Epithelial cell of prostate (primary cell): ENCODE results near the gene STAP1.
"Not testable (repeated sequence)": the region's sequence is repeated elsewhere in the genome, so short reads cannot be mapped to it uniquely, and the experiment has no call there.

Experiments used
- DNase-seq: peaks from one replicate; pipeline ENCODE4 v3.0.0-alpha.2; 2011; ENCODE audit warnings: low read depth, low spot score
- H3K27ac ChIP-seq: fragments of 450-650 bp; 2 replicates; pipeline ENCODE4 v1.5.1; 2017; ENCODE audit warnings: mild to moderate bottlenecking

The STAP1 gene

DNA sequence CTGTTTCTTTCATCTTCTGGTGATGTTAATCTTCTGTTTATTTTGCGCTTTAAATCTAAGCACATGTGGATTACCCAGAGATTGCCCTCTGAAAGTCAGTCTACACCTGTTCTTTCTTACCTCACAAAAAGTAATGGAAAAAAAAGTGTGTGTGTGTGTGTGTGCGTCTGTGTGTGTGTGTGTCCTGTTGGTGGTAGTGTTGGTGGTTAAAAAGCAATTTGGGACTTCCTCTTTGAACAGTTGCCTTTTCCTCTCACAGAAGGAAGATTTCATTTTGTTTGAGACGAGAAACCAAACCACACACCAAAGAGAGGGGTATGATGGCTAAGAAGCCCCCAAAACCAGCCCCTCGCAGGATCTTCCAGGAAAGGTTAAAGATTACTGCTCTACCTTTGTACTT is at the start of gene STAP1:
TSS of gene STAP1 (plus strand) at position 235 of the 400 bp plus-strand sequence. CDS start at position 318, 83 bp downstream.
- DNase-seq = no peak
- H3K27ac ChIP-seq = no peak within 1 kb of the TSS

DNA sequence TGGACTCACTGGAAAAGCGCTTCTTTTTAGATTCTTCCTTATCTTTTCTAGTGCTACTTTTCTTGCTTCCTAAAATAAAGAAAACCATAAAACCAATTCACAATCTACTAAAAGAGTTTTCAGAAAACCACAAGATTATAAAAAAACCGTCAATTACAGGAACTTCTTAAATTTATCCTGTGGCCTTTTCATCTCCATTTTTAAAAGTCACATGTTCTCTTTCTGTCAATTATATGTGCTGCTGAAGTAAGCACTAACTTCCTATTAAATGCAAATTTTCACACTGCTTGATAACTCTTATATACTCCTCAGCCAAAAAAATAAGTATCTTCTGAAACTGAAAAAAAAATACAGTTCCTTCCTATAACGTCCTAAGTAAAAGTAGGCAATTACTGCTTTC is 46.0 kb upstream of the STAP1 start:
- DNase-seq = no peak

DNA sequence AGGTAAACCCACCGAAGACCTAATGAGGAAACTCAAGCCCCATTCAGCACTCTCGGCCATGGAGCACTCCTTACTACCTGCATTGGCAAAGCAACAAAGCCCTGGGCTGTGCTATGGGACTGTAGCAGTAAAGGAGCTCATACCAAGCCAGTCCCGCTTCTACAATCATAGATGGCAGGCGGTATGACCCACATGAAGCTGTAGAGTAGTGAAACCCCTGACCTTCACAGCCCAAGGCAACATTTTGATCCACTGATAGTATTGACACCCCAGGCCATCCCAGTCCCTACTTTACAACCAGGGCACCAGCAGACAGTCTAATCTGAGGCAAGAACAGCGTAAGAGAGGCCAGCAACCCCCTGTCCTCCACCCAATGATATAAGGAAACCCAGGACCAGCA is 38.4 kb upstream of the STAP1 start:
- DNase-seq = no peak
- H3K27ac ChIP-seq = no peak overlapping the region

More for the DNA sequence above, 46.0 kb upstream of the STAP1 start:
- no peak overlapping the region for H3K27ac ChIP-seq

DNA sequence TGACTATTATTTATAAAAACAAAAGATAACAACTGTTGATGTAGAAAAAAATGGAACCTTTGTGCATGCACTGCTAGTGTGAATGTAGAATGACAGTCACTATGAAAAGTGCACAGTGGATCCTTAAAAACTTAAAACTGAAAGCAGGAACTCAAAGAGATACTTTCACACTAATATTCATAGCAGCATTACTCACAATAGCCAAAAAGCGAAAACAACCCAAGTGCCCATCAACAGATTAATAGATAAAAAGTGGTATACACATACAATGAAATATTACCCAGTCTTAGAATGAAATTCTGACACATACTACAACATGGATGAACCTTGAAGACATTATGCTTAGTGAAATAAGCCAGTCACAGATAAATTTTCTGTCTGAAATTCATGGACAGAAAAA is 37.0 kb upstream of the STAP1 start:
- no peak for DNase-seq
- no peak overlapping the region for H3K27ac ChIP-seq

GRCh38 chr4:67522230-67522629 is 36.3 kb upstream of the STAP1 start:
- no peak for DNase-seq
- H3K27ac ChIP-seq = no peak overlapping the region

- H3K27ac ChIP-seq = no peak overlapping the region
- DNase-seq = no peak
Measured at GRCh38 chr4:67522851-67523671, 35.5 kb upstream of the STAP1 start.

DNA sequence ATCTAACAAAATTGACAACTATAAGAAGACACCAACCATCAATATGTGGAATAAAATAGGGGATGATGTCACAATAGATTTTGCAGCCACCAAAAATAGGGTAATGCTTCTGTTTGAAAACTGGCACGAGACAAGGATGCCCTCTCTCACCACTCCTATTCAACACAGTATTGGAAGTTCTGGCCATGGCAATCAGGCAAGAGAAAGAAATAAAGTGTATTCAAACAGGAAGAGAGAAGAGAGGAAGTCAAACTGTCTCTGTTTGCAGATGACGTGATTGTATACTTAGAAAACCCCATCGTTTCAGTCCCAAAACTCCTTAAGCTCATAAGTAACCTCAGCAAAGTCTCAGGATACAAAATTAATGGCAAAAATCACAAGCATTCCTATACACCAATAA is 34.4 kb upstream of the STAP1 start:
- DNase-seq = not testable (repeated sequence)

DNA sequence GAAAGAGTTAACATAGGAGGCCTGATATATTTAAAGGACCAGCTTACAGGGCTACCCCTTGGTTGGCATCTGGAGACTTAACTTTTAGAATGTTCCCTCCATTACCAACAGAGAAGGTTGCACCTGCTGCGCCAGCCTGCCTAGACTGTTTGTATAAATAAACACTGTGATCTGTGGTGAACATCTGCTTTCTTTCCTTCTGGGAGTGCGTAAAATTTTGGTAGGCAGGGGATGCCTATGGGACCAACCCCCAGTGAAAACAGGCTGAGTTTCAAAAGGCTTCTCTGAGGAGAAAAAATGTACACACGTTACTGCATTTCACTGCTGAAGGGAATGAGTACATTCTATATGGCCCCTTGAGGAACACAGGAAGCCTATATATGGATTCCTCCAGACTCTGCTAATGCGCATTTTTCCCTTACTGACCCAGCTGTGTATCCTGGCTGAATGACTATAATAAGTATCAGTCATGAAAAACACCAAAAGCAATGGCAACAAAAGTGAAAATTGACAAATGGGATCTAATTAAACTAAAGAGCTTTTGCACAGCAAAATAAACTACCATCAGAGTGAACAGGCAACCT is 27.1 kb upstream of the STAP1 start:
- DNase-seq = no peak
- no peak overlapping the region for H3K27ac ChIP-seq

More for the DNA sequence above, 34.4 kb upstream of the STAP1 start:
- H3K27ac ChIP-seq = not testable (repeated sequence)

DNA sequence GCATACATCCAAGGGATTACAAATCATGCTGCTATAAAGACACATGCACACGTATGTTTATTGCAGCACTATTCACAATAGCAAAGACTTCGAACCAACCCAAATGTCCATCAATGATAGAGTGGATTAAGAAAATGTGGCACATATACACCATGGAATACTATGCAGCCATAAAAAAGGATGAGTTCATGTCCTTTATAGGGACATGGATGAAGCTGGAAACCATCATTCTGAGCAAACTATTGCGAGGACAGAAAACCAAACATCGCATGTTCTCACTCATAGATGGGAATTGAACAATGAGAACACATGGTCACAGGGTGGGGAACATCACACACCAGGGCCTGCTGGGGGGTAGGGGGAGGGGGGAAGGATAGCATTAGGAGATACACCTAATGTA is 26.1 kb upstream of the STAP1 start:
- not testable (repeated sequence) for H3K27ac ChIP-seq, DNase-seq

GRCh38 chr4:67533112-67533511 is 25.4 kb upstream of the STAP1 start:
- DNase-seq = no peak
- H3K27ac ChIP-seq = no peak overlapping the region

DNA sequence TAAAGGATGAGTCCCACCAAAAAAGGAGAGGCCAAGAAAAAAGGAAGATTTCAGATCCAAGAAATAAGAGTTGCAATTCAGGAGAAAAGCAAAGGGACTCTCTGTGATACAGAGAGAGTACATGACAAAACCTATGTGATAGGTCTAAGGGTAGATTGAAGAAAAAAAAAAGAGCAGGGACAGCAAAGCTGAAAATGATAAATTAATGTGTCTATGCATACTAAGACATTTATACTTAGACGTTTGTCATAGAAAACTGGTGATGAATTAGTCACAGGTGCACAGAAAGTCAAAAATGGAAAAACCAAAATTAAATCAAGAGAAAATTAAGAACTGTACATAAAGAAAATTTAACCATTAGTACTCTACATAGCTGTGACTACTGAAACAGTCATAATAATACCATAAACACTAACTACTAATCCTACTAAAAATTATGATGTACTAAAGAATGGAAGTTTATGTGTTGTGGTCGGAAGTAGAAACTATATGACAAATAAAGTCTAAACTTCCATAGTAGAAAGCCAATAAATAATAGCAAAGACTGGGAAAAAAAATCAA is 23.2 kb upstream of the STAP1 start:
- DNase-seq = no peak
- no peak overlapping the region for H3K27ac ChIP-seq

DNA sequence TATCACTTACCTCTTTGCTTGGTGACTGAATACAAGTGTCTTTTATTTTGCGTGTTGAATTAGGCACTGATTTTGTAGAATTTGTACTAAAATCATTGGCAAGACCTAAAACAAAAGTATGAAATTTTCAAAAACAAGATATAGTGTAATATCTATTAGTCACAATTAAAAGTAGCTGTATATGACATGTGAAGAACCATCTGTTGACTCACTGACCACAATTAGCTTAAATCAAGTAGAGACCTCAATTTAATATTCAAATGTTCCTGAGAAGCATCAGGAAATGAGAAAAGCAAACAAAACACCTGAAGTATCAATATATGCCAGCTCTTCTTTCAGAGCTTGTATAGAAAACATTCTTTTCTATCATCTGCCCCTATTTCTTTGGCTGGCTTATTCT is 18.7 kb upstream of the STAP1 start:
- H3K27ac ChIP-seq = no peak overlapping the region
- DNase-seq = no peak

DNA sequence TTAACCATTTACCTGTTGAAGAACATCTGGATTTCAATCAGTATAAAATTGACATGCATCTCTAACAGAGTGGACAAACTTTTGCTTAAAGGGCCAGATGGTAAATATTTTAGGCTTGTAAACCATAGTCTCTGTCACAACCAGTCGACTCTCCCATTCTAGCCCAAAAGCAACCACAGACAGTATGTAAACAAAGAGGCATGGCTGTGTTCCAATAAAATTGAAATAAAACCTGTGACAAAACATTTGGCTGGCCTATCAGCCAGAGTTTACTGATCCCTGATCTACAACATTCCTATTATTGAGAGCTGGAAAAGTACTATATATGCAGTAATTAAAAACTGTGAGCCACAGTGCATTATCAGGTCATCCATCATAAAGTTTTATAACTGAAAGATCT is 16.5 kb upstream of the STAP1 start:
- H3K27ac ChIP-seq = no peak overlapping the region
- DNase-seq = no peak

GRCh38 chr4:67545199-67546003 is 13.1 kb upstream of the STAP1 start, which contains the start of gene CENPC:
CENPC (minus strand) TSS chr4:67545503; CDS start chr4:67545355, 148 bp downstream.
- peak; percentile 86 for DNase-seq
- peak within 1 kb of the TSS; percentile 73 for H3K27ac ChIP-seq

GRCh38 chr4:67546004-67546356 is 12.5 kb upstream of the STAP1 start:
- no peak for DNase-seq
- peak overlapping the region; percentile 73 for H3K27ac ChIP-seq

- H3K27ac ChIP-seq = no peak overlapping the region
- no peak for DNase-seq
Measured at GRCh38 chr4:67546971-67547370, 11.6 kb upstream of the STAP1 start.

- H3K27ac ChIP-seq = no peak overlapping the region
- peak; percentile 10 for DNase-seq
Measured at GRCh38 chr4:67549123-67549522, 9.4 kb upstream of the STAP1 start.

GRCh38 chr4:67550451-67550850 is 8.1 kb upstream of the STAP1 start:
- H3K27ac ChIP-seq = no peak overlapping the region

DNA sequence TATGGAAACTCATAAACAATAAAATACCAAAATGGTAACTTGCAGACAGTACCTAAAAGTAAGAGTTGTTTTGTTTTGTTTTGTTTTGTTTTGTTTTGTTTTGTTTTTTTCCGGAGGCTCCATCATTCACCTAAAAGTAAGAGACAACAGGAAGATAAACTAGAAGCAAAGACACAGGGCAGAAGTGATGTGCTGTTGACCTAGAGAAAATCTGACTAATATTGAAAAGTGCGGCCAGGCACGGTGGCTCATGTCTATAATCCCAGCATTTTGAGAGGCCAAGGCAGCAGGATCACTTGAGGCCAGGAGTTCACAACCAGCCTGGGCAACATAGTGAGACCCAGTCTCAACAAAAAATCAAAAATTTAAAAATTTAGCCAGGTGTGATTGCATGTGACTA is 7.7 kb upstream of the STAP1 start:
- DNase-seq = no peak
- H3K27ac ChIP-seq = no peak overlapping the region

More at GRCh38 chr4:67550451-67550850, 8.1 kb upstream of the STAP1 start:
- DNase-seq = no peak

- H3K27ac ChIP-seq, DNase-seq: not testable (repeated sequence)
Measured at GRCh38 chr4:67552146-67552792, 6.3 kb upstream of the STAP1 start.
